Activated CD4-positive, alpha-beta T cell treated with anti-CD3 and anti-CD28 coated beads for 48 hours (primary cell): ENCODE results near the gene FKBP8.
"Not testable (repeated sequence)": the region's sequence is repeated elsewhere in the genome, so short reads cannot be mapped to it uniquely, and the experiment has no call there.

Experiments used
- DNase-seq: peaks from one replicate; pipeline ENCODE4 v3.0.0-alpha.2; 2020

FKBP8 gene

GRCh38 chr19:18542941-18543813, at the start of gene FKBP8:
Gene FKBP8 (minus strand): TSS chr19:18543573. CDS start chr19:18541970, 1,603 bp downstream.
- DNase-seq, result peak; percentile 97

GRCh38 chr19:18592732-18593131, 49.4 kb upstream of the FKBP8 start:
- DNase-seq, result not testable (repeated sequence)

GRCh38 chr19:18591735-18592385, 48.5 kb upstream of the FKBP8 start:
- no peak for DNase-seq

- peak; percentile 44 for DNase-seq
These were observed 47.2 kb upstream of the FKBP8 start for GRCh38 chr19:18590273-18591272.

GRCh38 chr19:18589380-18590272, 46.3 kb upstream of the FKBP8 start:
- peak; percentile 83 for DNase-seq

- peak; percentile 89 for DNase-seq
These were observed 45.4 kb upstream of the FKBP8 start, which contains the start of gene REX1BD for GRCh38 chr19:18588611-18589379. Gene REX1BD (plus strand): TSS chr19:18588798. CDS start chr19:18588802, 4 bp downstream.

- no peak for DNase-seq
These were observed 44.7 kb upstream of the FKBP8 start for GRCh38 chr19:18587962-18588610.

- DNase-seq, result no peak
These were observed 44.2 kb upstream of the FKBP8 start for GRCh38 chr19:18587561-18587960.

- DNase-seq, result no peak
These were observed 42.9 kb upstream of the FKBP8 start for GRCh38 chr19:18586306-18586705.

- DNase-seq, result no peak
These were observed 36.9 kb upstream of the FKBP8 start for GRCh38 chr19:18580311-18580710.

GRCh38 chr19:18577365-18577914, 34.1 kb upstream of the FKBP8 start:
- DNase-seq, result no peak

- no peak for DNase-seq
These were observed 33.0 kb upstream of the FKBP8 start for GRCh38 chr19:18576383-18576782.

- no peak for DNase-seq
These were observed 31.4 kb upstream of the FKBP8 start for GRCh38 chr19:18574691-18575291.

GRCh38 chr19:18571564-18572344, 28.4 kb upstream of the FKBP8 start, which contains the start of gene UBA52:
Gene UBA52 (plus strand): TSS chr19:18571857. CDS start chr19:18573301, 1,444 bp downstream.
- peak; percentile 100 for DNase-seq

GRCh38 chr19:18568367-18568766, 25.0 kb upstream of the FKBP8 start:
- DNase-seq, result no peak

- DNase-seq, result no peak
These were observed 23.6 kb upstream of the FKBP8 start for GRCh38 chr19:18566953-18567352.

- no peak for DNase-seq
These were observed 18.7 kb upstream of the FKBP8 start for GRCh38 chr19:18562086-18562485.

- DNase-seq, result no peak
These were observed 16.3 kb upstream of the FKBP8 start for GRCh38 chr19:18559685-18560084.

- DNase-seq, result no peak
These were observed 15.2 kb upstream of the FKBP8 start for GRCh38 chr19:18558604-18559003.
